GM12878 (cell line): ENCODE measurements around the gene MOBP. TPM values are rescaled to one million over a fixed set of nuclear protein-coding genes. Genes with fewer than 3 reads are reported as not detected.

ENCODE experiments used
- ATAC-seq: fragments of 200-7000 bp; cut with Tn5 transposase; 3 replicates; pipeline ENCODE4 v1.9.1; 2020; ENCODE audit warnings: mild to moderate bottlenecking, moderate library complexity
- BruUV-seq: library from RNA; stranded (reverse); fragments of 400-500 nt; replicated peaks from 2 replicates; lab custom pipeline; 2021; lab: Mats Ljungman, UMichigan
- CTCF ChIA-PET: fragments of 300-600 bp; sonication (Branson Sonifier 250); formaldehyde crosslinking; extraction: SDS; loops from one replicate; lab custom pipeline; 2021; ENCODE audit warnings: inconsistent platforms; lab: Yijun Ruan, JAX
- POLR2A ChIA-PET: fragments of 350-600 bp; formaldehyde crosslinking; extraction: SDS; loops from one replicate; lab custom pipeline; 2021; ENCODE audit warnings: inconsistent platforms; lab: Charles Lee
- RAD21 ChIA-PET: fragments of 300-600 bp; sonication (Branson Sonifier 250); formaldehyde crosslinking; loops from one replicate; lab custom pipeline; 2023; ENCODE audit warnings: antibody characterized with exemption; ENCODE audit not compliant: unreplicated experiment; lab: Charles Lee
- SMC1A ChIA-PET: fragments of 300-600 bp; sonication (Branson Sonifier 250); formaldehyde crosslinking; loops from one replicate; lab custom pipeline; 2023; ENCODE audit not compliant: unreplicated experiment, uncharacterized antibody; lab: Charles Lee
- DNase-seq: peaks from one replicate; pipeline ENCODE4 v3.0.0-alpha.2; 2011; ENCODE audit warnings: low read depth, low spot score
- FAIRE-seq: peaks from 3 replicates; lab custom pipeline; 2011; peaks lifted over from hg19 to GRCh38; lab: Jason Lieb, UNC
- H2AFZ ChIP-seq: 2 replicates; pipeline ENCODE4 v1.6.0; 2011; ENCODE audit warnings: low read depth, low read length, control low read depth; ENCODE audit not compliant: control insufficient read depth
- H3K27ac ChIP-seq: 2 replicates; pipeline ENCODE4 v1.5.1; 2011; ENCODE audit warnings: control low read depth; ENCODE audit not compliant: control insufficient read depth, insufficient read depth
- H3K27me3 ChIP-seq, 2 experiments: replicated peaks in 1 of 2; 2 replicates each; pipeline versions ENCODE4 v1.6.0 to v1.6.1; 2011; ENCODE audit warnings: low read length in 1 of 2; ENCODE audit not compliant: control insufficient read depth in 2 of 2, insufficient read depth in 2 of 2
- H3K36me3 ChIP-seq, 2 experiments: 2 replicates each; pipeline ENCODE4 v1.5.1; 2011; ENCODE audit warnings: low read length in 1 of 2; ENCODE audit not compliant: control insufficient read depth in 2 of 2, insufficient read depth in 2 of 2
- H3K4me1 ChIP-seq: 2 replicates; pipeline ENCODE4 v1.6.1; 2011; ENCODE audit warnings: mild to moderate bottlenecking, low read length, moderate library complexity, mixed read lengths; ENCODE audit not compliant: control insufficient read depth, insufficient read depth
- H3K4me2 ChIP-seq: 2 replicates; pipeline ENCODE4 v1.6.0; 2011; ENCODE audit warnings: control low read depth; ENCODE audit not compliant: control insufficient read depth, insufficient read depth
- H3K4me3 ChIP-seq: fragments of 200-600 bp; sonication (generic); 2 replicates; pipeline ENCODE4 v1.5.1; 2016
- H3K79me2 ChIP-seq: 2 replicates; pipeline ENCODE4 v1.6.0; 2011; ENCODE audit warnings: low read length; ENCODE audit not compliant: control insufficient read depth, insufficient read depth
- H3K9ac ChIP-seq: 2 replicates; pipeline ENCODE4 v1.8.0; 2011; ENCODE audit warnings: low read length, control low read depth, mixed read lengths; ENCODE audit not compliant: control insufficient read depth, insufficient read depth
- H3K9me3 ChIP-seq: replicated peaks from 3 replicates; pipeline ENCODE4 v1.5.1; 2011; ENCODE audit warnings: mild to moderate bottlenecking, low read length; ENCODE audit not compliant: control insufficient read depth, insufficient read depth
- H4K20me1 ChIP-seq: 2 replicates; pipeline ENCODE4 v1.6.0; 2011; ENCODE audit not compliant: control insufficient read depth, insufficient read depth
- ATF3 ChIP-seq: IDR thresholded peaks from 2 replicates; pipeline ENCODE4 v1.6.1; 2011; ENCODE audit warnings: low read depth, mild to moderate bottlenecking, low read length, moderate library complexity, borderline replicate concordance; ENCODE audit errors: extremely low read depth
- BCL11A ChIP-seq: IDR thresholded peaks from 2 replicates; pipeline ENCODE4 v1.6.1; 2011; ENCODE audit warnings: low read depth, low read length
- EGR1 ChIP-seq, 2 experiments: IDR thresholded peaks; 1 replicate in 1 of 2; 2 replicates in 1 of 2; pipeline ENCODE4 v1.6.1; 2011 to 2012; ENCODE audit warnings: low read depth in 2 of 2, low read length in 2 of 2, borderline replicate concordance in 1 of 2, mild to moderate bottlenecking in 1 of 2, moderate library complexity in 1 of 2
- POLR2A ChIP-seq: IDR thresholded peaks from 2 replicates; pipeline ENCODE4 v1.6.1; 2011; ENCODE audit warnings: low read depth, mild to moderate bottlenecking, low read length
- POU2F2 ChIP-seq: IDR thresholded peaks from 3 replicates; pipeline ENCODE4 v1.6.1; 2011; ENCODE audit warnings: low read depth, mild to moderate bottlenecking, low read length, borderline replicate concordance
- RELA ChIP-seq: fragments of 450-650 bp; IDR thresholded peaks from 2 replicates; pipeline ENCODE4 v1.8.0; 2014; ENCODE audit warnings: borderline replicate concordance; ENCODE audit not compliant: partially characterized antibody
- SREBF1 ChIP-seq: IDR thresholded peaks from 2 replicates; pipeline ENCODE4 v1.6.1; 2012; ENCODE audit warnings: mild to moderate bottlenecking, low read length
- WGBS: methylation state at CpG from one replicate; pipeline ENCODE4 v1.1.6; 2016; ENCODE audit warnings: low lambda C conversion rate; ENCODE audit not compliant: insufficient replicate concordance, insufficient coverage; ENCODE audit errors: missing lambda C conversion rate; 5-methylcytosine and 5-hydroxymethylcytosine counted together
- in situ Hi-C: fragments of 300-500 bp; cut with MboI; formaldehyde crosslinking; loops from 9 replicates; pipeline ENCODE4 v1.14.3; 2018; ENCODE audit warnings: mixed read lengths
- intact Hi-C: fragments of 100-400 bp; cut with micrococcal nuclease; formaldehyde crosslinking; loops from one replicate; pipeline ENCODE4 v1.14.2; 2022; ENCODE audit not compliant: unreplicated experiment
- polyA plus RNA-seq, 11 experiments: library from polyadenylated mRNA; depleted of rRNA in 4 of 11; unstranded in 6 of 11; stranded (reverse) in 5 of 11; fragments of >200 nt; fragmentation: Nextera tagmentation in 4 of 11; fragmentation: Illumina TruSeq in 1 of 11; extraction: Ambion mirVana in 4 of 11; extraction: Trizol in 1 of 11; gene quantifications; 1 replicate in 1 of 11; 2 replicates in 10 of 11; pipeline versions ENCODE4 v1.2.1 to v1.2.3, GENCODE V29; 2011 to 2016; ENCODE audit warnings: inconsistent platforms in 2 of 11, missing spikeins in 2 of 11, low read depth in 1 of 11
- total RNA-seq, 4 experiments: library from RNA; depleted of rRNA in 3 of 4; stranded (reverse); fragments of >200 nt in 3 of 4; fragmentation: Illumina TruSeq in 1 of 4; extraction: Trizol in 1 of 4; gene quantifications; 2 replicates each; pipeline versions ENCODE4 v1.2.1 to v1.2.3, GENCODE V29; 2013 to 2021
- TF ChIP-seq, protein P1 (sequence below): fragments of 150-350 bp; IDR thresholded peaks from 2 replicates; pipeline ENCODE4 v1.6.1; 2014; ENCODE audit warnings: mild to moderate bottlenecking, low read depth, low read length

MOBP gene
- total and polyA plus RNA-seq, 10 of the 15 experiments (the other 5 are each of a cell fraction or from before 2014, with no cell fraction given): 0.04 to 0.09 (median 0.08) TPM; not detected in 5

DNA sequence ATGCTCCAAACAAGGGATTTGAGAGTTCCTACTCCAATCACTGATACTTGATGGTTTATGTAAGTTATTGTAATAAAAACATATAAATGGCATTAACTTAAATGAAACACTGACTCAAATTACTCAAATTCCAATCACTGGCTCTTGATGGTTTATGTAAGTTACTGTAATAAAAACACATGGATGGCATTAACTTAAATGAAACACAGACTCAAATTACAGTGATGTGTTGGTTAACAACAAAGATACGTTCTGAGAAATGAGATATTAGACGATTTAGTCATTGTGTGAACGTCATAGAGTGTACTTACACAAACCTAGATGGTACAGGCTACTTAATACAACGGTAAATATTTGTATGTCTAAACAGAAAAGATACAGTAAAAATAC is 6.6 kb downstream of the MOBP start:
- no peak for FAIRE-seq
- no peaks in the 10 kb centered on the region for H3K4me1 ChIP-seq
- H3K9ac ChIP-seq: no peak overlapping the region
- SMC1A ChIA-PET: no interaction called here
- RAD21 ChIA-PET: no interaction called here
- H3K79me2 ChIP-seq: no peaks in the 10 kb centered on the region
- intact Hi-C loops (no loop called here), in situ Hi-C loops (no loop called here)
- H2AFZ ChIP-seq: no peak overlapping the region
- POLR2A ChIA-PET: no interaction called here
- no peaks in the 10 kb centered on the region; the same call in 2 of the 3 replicates for H3K9me3 ChIP-seq
- no peak for ATAC-seq
- H3K4me3 ChIP-seq: no peak overlapping the region
- H3K27ac ChIP-seq: no peak overlapping the region
- no peaks in the 10 kb centered on the region for H3K27me3 ChIP-seq
- WGBS: 21% methylated on average over 4 of the region's 4 CpGs
- no peaks in the 10 kb centered on the region for H4K20me1 ChIP-seq
- H3K36me3 ChIP-seq: no peaks in the 10 kb centered on the region
- H3K4me2 ChIP-seq: no peak overlapping the region
- BruUV-seq: no TSS peak
- TF ChIP-seq EGR1 (IDR thresholded peaks at IDR 0.05; ENCODE audit: borderline replicate concordance in 1 of 2, low read depth in 2 of 2, low read length in 2 of 2) (no peak), RELA (no peak), ATF3 (no peak), BCL11A (no peak)
- no peak for DNase-seq
- CTCF ChIA-PET: interaction anchor here (0.6 kb wide), 1 partner anchor 55 kb away, joined by 4 read pairs; no protein-coding TSS in a partner anchor

- H3K79me2 ChIP-seq: no peaks in the 10 kb centered on the region
- H3K36me3 ChIP-seq: no peaks in the 10 kb centered on the region
- H3K9me3 ChIP-seq: no peaks in the 10 kb centered on the region; the same call in 2 of the 3 replicates
- intact Hi-C loops: no loop called here
- in situ Hi-C loops: no loop called here
- no TSS peak for BruUV-seq
- H3K4me3 ChIP-seq: no peak overlapping the region
- DNase-seq (no peak), ATAC-seq (no peak), FAIRE-seq (no peak)
- POLR2A ChIA-PET: no interaction called here
- CTCF ChIA-PET: interaction anchor here (1.3 to 1.5 kb wide), 2 partner anchors 12 to 30 kb away, joined by 5 to 7 read pairs; no protein-coding TSS in a partner anchor
- H3K9ac ChIP-seq: no peak overlapping the region
- no peak for TF ChIP-seq SREBF1
- no peak for TF ChIP-seq POLR2A
- TF ChIP-seq, protein P1, sequence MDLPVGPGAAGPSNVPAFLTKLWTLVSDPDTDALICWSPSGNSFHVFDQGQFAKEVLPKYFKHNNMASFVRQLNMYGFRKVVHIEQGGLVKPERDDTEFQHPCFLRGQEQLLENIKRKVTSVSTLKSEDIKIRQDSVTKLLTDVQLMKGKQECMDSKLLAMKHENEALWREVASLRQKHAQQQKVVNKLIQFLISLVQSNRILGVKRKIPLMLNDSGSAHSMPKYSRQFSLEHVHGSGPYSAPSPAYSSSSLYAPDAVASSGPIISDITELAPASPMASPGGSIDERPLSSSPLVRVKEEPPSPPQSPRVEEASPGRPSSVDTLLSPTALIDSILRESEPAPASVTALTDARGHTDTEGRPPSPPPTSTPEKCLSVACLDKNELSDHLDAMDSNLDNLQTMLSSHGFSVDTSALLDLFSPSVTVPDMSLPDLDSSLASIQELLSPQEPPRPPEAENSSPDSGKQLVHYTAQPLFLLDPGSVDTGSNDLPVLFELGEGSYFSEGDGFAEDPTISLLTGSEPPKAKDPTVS: no peak
- TF ChIP-seq EGR1 (IDR thresholded peaks at IDR 0.05; ENCODE audit: borderline replicate concordance in 1 of 2, low read depth in 2 of 2, low read length in 2 of 2): no peak
- TF ChIP-seq POU2F2: no peak
- no peak overlapping the region for H2AFZ ChIP-seq
- H3K27ac ChIP-seq: no peak overlapping the region
- RAD21 ChIA-PET: no interaction called here
- H3K27me3 ChIP-seq: no peaks in the 10 kb centered on the region
- H3K4me2 ChIP-seq: no peak overlapping the region
- SMC1A ChIA-PET: no interaction called here
- H3K4me1 ChIP-seq: no peaks in the 10 kb centered on the region
- no peaks in the 10 kb centered on the region for H4K20me1 ChIP-seq
Measured at GRCh38 chr3:39476783-39477182, 9.3 kb downstream of the MOBP start.
